K562 (cell line): Measurements from ENCODE around the gene MPHOSPH9. TPM values are rescaled to one million over a fixed set of nuclear protein-coding genes. Genes with fewer than 3 reads are reported as not detected.

Source experiments
- CEBPG ChIP-seq, 3 experiments: fragments of 200-800 bp in 1 of 3; sonication (Bioruptor generic) in 1 of 3; sonication (generic) in 1 of 3; formaldehyde crosslinking in 1 of 3; IDR thresholded peaks in 2 of 3; conservative IDR thresholded peaks in 1 of 3; 2 replicates each; pipeline versions ENCODE4 v1.6.1 to v1.8.0; 2016 to 2022; ENCODE audit warnings: missing compliant biosample characterization in 2 of 3, missing genetic modification characterization in 2 of 3, mild to moderate bottlenecking in 1 of 3, missing genetic modification reagents in 1 of 3
- E2F4 ChIP-seq: sonication (generic); formaldehyde crosslinking; IDR thresholded peaks from 2 replicates; pipeline ENCODE4 v1.8.0; 2022; ENCODE audit warnings: mild to moderate bottlenecking, low read depth, missing genetic modification reagents
- ESRRA ChIP-seq: fragments of 450-650 bp; IDR thresholded peaks from 2 replicates; pipeline ENCODE4 v1.6.1; 2014; ENCODE audit warnings: low read depth, mild to moderate bottlenecking, moderate library complexity, borderline replicate concordance
- HDAC6 ChIP-seq: IDR thresholded peaks from 2 replicates; pipeline ENCODE4 v1.6.1; 2012; ENCODE audit warnings: low read depth, mild to moderate bottlenecking, control low read depth, inconsistent platforms, low read length, moderate library complexity
- MCM3 ChIP-seq: fragments of 450-650 bp; IDR thresholded peaks from 2 replicates; pipeline ENCODE4 v1.6.1; 2016
- POLR2G ChIP-seq: fragments of 200-400 bp; formaldehyde crosslinking; IDR thresholded peaks from 2 replicates; pipeline ENCODE4 v1.6.1; 2017; ENCODE audit warnings: low read depth, mild to moderate bottlenecking, antibody characterized with exemption, low read length, moderate library complexity
- PPARD ChIP-seq: fragments of 250-450 bp; sonication (Bioruptor Pico); IDR thresholded peaks from 2 replicates; pipeline ENCODE4 v1.8.0; 2022; ENCODE audit warnings: inconsistent platforms, mild to moderate bottlenecking, moderate library complexity
- PREB ChIP-seq: sonication (generic); formaldehyde crosslinking; IDR thresholded peaks from 2 replicates; pipeline ENCODE4 v1.8.1; 2023; ENCODE audit warnings: mild to moderate bottlenecking, missing genetic modification reagents
- RBM25 ChIP-seq: fragments of 200-400 bp; formaldehyde crosslinking; IDR thresholded peaks from 2 replicates; pipeline ENCODE4 v1.6.1; 2018; ENCODE audit warnings: low read length, low read depth, moderate library complexity; ENCODE audit not compliant: severe bottlenecking
- SOX6 ChIP-seq: fragments of 450-650 bp; IDR thresholded peaks from 2 replicates; pipeline ENCODE4 v1.6.1; 2014; ENCODE audit warnings: mild to moderate bottlenecking
- TAF7 ChIP-seq: fragments of 450-650 bp; IDR thresholded peaks from 2 replicates; pipeline ENCODE4 v1.6.1; 2016; ENCODE audit warnings: missing genetic modification characterization, missing compliant biosample characterization
- TCF7 ChIP-seq: sonication (generic); IDR thresholded peaks from 2 replicates; pipeline ENCODE4 v1.6.1; 2016; ENCODE audit warnings: antibody characterized with exemption, borderline replicate concordance
- TSHZ1 ChIP-seq: fragments of 250-450 bp; sonication (Bioruptor Pico); IDR thresholded peaks from 2 replicates; pipeline ENCODE4 v1.4.0; 2020; ENCODE audit warnings: mild to moderate bottlenecking, moderate library complexity
- U2AF1 ChIP-seq: fragments of 200-400 bp; formaldehyde crosslinking; optimal IDR thresholded peaks from 2 replicates; pipeline ENCODE3; 2017; ENCODE audit warnings: mild to moderate bottlenecking, low read depth, low read length, moderate library complexity
- ZBTB12 ChIP-seq: fragments of 250-450 bp; sonication (Bioruptor Pico); IDR thresholded peaks from 2 replicates; pipeline ENCODE4 v1.4.0; 2020
- ZBTB5 ChIP-seq: fragments of 450-650 bp; IDR thresholded peaks from 2 replicates; pipeline ENCODE4 v1.6.1; 2017; ENCODE audit warnings: antibody characterized with exemption
- ZNF263 ChIP-seq: sonication (generic); formaldehyde crosslinking; IDR thresholded peaks from 2 replicates; pipeline ENCODE4 v1.8.0; 2022; ENCODE audit warnings: mild to moderate bottlenecking, missing genetic modification reagents, borderline replicate concordance
- ZNF507 ChIP-seq: conservative IDR thresholded peaks from 2 replicates; pipeline ENCODE4 v1.6.1; 2017; ENCODE audit warnings: missing genetic modification characterization, missing compliant biosample characterization
- polyA plus RNA-seq, 8 experiments: library from polyadenylated mRNA; depleted of rRNA in 4 of 8; stranded (reverse) in 5 of 8; unstranded in 3 of 8; fragments of >200 nt; fragmentation: Nextera tagmentation in 2 of 8; fragmentation: Illumina TruSeq in 1 of 8; extraction: Ambion mirVana in 2 of 8; extraction: Trizol in 1 of 8; gene quantifications; 2 replicates each; pipeline versions ENCODE4 v1.2.1 to v1.2.3, GENCODE V29; 2011 to 2014; ENCODE audit warnings: inconsistent platforms in 1 of 8, missing spikeins in 1 of 8
- total RNA-seq, 7 experiments: library from RNA; depleted of rRNA in 6 of 7; stranded (reverse); fragments of >200 nt in 6 of 7; fragmentation: Illumina TruSeq in 2 of 7; extraction: Trizol in 2 of 7; gene quantifications; 2 replicates each; pipeline versions ENCODE4 v1.2.1 to v1.2.3, GENCODE V29; 2011 to 2021; ENCODE audit warnings: low replicate concordance in 1 of 7

Gene MPHOSPH9
- total and polyA plus RNA-seq, 9 of the 15 experiments (the other 6 are each of a cell fraction or from before 2014, with no cell fraction given), result 14.2 to 103 (median 54.5) TPM

- TF ChIP-seq HDAC6, result 0 out of 2 replicates have a peak, but pooled peaks have one; percentile 42
- TF ChIP-seq ZNF507, result no peak
- TF ChIP-seq TAF7, result peak; percentile 99
- no peak for TF ChIP-seq ZBTB12
- TF ChIP-seq TSHZ1 (CRISPR knock-in tag), result no peak
- TF ChIP-seq E2F4 (CRISPR knock-in tag), result peak; percentile 78; the same call in 1 of the 2 replicates
- TF ChIP-seq ZBTB5, result no peak
- no peak; the same call in 1 of the 2 replicates for TF ChIP-seq TCF7
- peak; percentile 63 for TF ChIP-seq ESRRA
- TF ChIP-seq PREB, result peak; percentile 67; the same call in 1 of the 2 replicates
- peak; percentile 87 for TF ChIP-seq U2AF1
- no peak for TF ChIP-seq PPARD
- peak; percentile 65; the same call in 1 of the 2 replicates for TF ChIP-seq ZNF263
- no peak for TF ChIP-seq MCM3
- TF ChIP-seq CEBPG (CRISPR knock-in tag; IDR thresholded peaks at IDR 0.05), result 0 out of 2 replicates have a peak, but pooled peaks have one; percentile 19
- no peak for TF ChIP-seq CEBPG (tag; conservative IDR thresholded peaks at IDR 0.05 in 1 of 2, IDR thresholded peaks at IDR 0.05 in 1 of 2)
- peak; percentile 81 for TF ChIP-seq RBM25
- peak; percentile 71 for TF ChIP-seq SOX6
- TF ChIP-seq POLR2G, result peak; percentile 100
These were observed at the start of gene MPHOSPH9, which contains the start of gene MTRFR (continued) for GRCh38 chr12:123232807-123233504.
